T47D (cell line): ENCODE results near the gene FXYD3.

ENCODE experiments used
- DNase-seq, 2 experiments: peaks; one replicate each; pipeline versions ENCODE4 v3.0.0 to v3.0.0-alpha.2; 2011 to 2012; ENCODE audit warnings: low read depth in 1 of 2, low spot score in 1 of 2
- JUND ChIP-seq: IDR thresholded peaks from 2 replicates; pipeline ENCODE4 v1.6.1; 2012; ENCODE audit warnings: low read depth
- in situ Hi-C: cut with HindIII; loops from 2 replicates; pipeline ENCODE4 v1.10.0; 2016; ENCODE audit warnings: low sequenced_read_pairs, low pct_unique_long_range_greater_than_20kb

Gene FXYD3

DNA sequence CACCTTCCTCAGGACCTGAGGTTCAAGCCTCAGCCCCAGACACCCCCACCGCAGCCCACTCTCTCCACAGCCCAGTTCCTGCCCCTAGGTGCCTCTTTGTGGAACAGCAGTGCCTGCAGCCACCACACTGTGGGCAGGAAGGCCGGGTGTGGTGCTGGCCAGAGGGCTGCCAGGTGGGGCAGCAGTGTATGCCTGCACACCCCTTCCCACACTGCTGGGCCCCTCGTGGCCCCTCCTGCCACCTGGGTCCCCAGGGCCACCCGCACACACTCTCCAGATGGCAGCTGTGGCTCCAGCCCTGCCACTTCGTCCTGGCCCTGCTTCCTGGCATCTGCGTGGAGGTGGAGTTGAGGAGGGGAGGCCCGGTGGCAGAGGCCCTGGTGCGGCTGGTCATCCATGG lies 39.0 kb upstream of the FXYD3 start:
- in situ Hi-C loops = no loop called here
- no peak for DNase-seq
- TF ChIP-seq JUND = no peak

- in situ Hi-C loops = no loop called here
- TF ChIP-seq JUND = no peak
- DNase-seq = no peak
These were observed 38.0 kb upstream of the FXYD3 start for GRCh38 chr19:35077411-35078223.

- DNase-seq = no peak
- no peak for TF ChIP-seq JUND
- in situ Hi-C loops = no loop called here
These were observed 35.8 kb upstream of the FXYD3 start for GRCh38 chr19:35079826-35080225.

DNA sequence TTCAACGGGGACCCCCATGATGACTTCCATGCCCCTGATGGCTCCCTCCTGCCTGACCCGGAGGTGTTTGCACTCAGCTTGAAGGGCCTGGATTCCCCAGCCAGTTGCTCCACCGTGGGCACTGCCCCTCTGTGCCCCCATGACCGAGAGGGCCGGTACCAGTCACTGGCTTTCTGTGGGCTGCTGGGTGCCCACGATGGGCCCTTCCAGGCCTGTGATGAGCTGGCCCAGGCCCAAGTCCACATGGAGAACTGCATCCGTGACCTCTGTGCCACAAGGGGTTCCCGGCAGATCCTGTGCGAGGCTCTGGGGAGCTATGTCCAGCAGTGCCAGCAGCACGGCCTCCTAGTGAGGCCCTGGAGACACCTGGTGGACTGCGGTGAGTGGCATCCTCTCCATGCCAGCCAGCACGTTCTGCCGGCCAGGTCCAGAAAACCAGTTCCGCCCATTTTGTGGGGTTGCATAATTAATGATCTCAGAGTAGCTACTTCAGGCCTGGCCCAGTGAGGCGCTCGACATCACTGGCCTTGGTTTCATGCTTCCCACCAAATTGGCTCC lies 34.9 kb upstream of the FXYD3 start:
- TF ChIP-seq JUND = no peak
- DNase-seq = peak in 1 of 2 experiments; percentile 51
- in situ Hi-C loops = no loop called here

DNA sequence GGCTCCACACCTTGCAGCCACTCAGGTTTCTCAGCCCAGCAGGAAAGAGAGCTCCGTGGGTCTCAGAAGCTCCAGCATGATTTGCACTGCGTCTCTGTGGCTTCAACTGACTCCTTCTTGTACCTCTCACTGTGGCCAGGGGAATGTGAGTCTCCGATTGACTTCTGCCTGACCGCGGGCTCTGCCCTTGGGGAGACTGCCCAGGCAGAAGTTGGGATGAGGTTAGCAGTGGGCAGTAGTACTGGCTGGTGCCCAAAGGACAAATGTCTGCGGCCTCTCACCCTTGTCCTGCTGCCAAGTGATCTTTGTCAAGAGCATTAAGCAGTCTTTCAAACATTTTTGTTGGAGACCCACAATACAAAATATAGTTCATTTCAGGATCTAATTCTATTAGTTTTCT lies 34.4 kb upstream of the FXYD3 start:
- TF ChIP-seq JUND = no peak
- no peak for DNase-seq
- in situ Hi-C loops = no loop called here

GRCh38 chr19:35083691-35084508 lies 31.7 kb upstream of the FXYD3 start:
- no peak for DNase-seq
- in situ Hi-C loops = no loop called here
- TF ChIP-seq JUND = no peak

DNA sequence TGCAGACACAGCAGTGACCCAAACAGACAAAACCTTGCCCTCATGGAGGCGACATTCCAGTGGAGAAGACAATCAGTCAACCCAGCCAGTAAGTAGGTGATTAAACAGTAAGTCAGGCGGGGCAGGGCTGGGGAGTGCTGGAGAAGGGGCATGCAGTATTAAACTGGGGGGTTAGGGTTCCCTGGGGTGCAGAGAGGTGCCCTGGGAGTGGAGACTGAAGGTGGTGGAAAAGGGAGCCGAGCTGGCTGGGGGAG lies 31.2 kb upstream of the FXYD3 start:
- no peak for TF ChIP-seq JUND
- DNase-seq = no peak
- in situ Hi-C loops = no loop called here

DNA sequence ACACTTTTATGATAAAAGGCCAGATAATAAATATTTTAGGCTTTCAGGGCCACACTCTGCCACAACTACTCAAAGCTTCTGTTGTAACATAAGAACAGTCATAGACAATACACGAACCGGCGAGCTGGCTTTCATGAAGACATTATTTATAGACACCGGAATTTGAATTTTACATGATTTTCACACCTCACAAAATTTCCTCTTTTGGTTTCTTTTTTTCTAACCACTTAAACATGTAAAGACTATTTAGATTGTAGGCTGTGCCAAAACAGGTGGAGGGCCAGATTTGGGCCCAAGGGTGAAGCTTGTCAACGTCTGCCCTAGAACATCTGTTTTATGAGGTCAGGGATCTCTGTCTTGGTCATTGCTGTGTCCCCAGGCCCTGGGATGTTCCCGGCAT lies 29.7 kb upstream of the FXYD3 start:
- DNase-seq = no peak
- in situ Hi-C loops = no loop called here
- no peak for TF ChIP-seq JUND

GRCh38 chr19:35086455-35086854 lies 29.2 kb upstream of the FXYD3 start:
- no peak for TF ChIP-seq JUND
- no peak for DNase-seq
- in situ Hi-C loops = no loop called here

GRCh38 chr19:35087393-35087792 lies 28.2 kb upstream of the FXYD3 start:
- DNase-seq = no peak
- in situ Hi-C loops = no loop called here
- TF ChIP-seq JUND = no peak

- in situ Hi-C loops = no loop called here
- TF ChIP-seq JUND = no peak
- no peak for DNase-seq
These were observed 27.3 kb upstream of the FXYD3 start for GRCh38 chr19:35088131-35088913.

DNA sequence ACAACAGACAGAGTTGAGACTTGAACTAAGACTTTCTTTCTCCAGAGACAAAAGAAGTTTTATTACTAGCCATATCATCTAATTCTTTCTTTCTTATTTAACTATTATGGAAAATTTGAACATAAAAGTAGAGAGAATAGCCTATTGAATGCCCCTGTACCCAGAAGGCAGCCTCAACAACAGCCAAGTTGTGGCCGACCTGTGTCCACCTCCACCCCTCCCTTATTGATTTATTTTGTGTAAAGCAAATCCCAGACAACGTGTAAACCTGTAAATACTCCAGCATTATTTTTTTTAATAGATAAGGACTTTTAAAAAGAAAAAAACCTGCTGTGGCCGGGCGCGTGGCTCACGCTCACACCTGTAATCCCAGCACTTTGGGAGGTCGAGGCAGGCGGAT lies 26.1 kb upstream of the FXYD3 start:
- in situ Hi-C loops = no loop called here
- DNase-seq = no peak
- TF ChIP-seq JUND = no peak

DNA sequence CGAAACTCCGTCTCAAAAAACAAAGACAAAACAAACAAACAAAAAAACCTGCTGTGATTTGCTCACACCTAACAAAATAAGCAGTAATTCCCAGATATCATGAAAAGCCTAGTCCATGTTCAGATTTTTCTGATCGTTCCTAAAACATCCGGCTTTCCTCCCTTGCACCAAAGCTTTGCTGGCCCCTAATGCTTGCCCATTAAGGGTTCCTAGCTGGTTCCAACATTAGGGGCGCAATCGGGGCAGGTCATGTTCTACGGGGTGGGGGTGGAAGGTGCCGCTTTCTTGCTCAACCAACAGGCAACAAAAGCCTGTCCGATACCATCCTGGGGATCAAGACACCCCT lies 25.5 kb upstream of the FXYD3 start:
- in situ Hi-C loops = no loop called here
- TF ChIP-seq JUND = no peak
- DNase-seq = no peak
